Measurements from ENCODE around the gene DUOX1.

Gene DUOX1

GRCh38 chr15:45169608-45170480 is 40.0 kb downstream of the DUOX1 start:
- no peak for DNase-seq

- no peak for DNase-seq
Observed at GRCh38 chr15:45171912-45172311, 42.1 kb downstream of the DUOX1 start.

- no peak for DNase-seq
Observed at GRCh38 chr15:45174069-45174468, 44.3 kb downstream of the DUOX1 start.

GRCh38 chr15:45174577-45174976 is 44.8 kb downstream of the DUOX1 start:
- no peak for DNase-seq

- DNase-seq = no peak
Observed at GRCh38 chr15:45177285-45177684, 47.5 kb downstream of the DUOX1 start.

- DNase-seq = no peak
Observed at GRCh38 chr15:45179221-45179985, 49.6 kb downstream of the DUOX1 start.

GRCh38 chr15:45180201-45180600 is 50.4 kb downstream of the DUOX1 start:
- no peak for DNase-seq

- no peak for DNase-seq
Observed at GRCh38 chr15:45180648-45181436, 51.0 kb downstream of the DUOX1 start.

- no peak for DNase-seq
Observed at GRCh38 chr15:45181491-45182285, 51.9 kb downstream of the DUOX1 start.

- no peak for DNase-seq
Observed at GRCh38 chr15:45182996-45183395, 53.2 kb downstream of the DUOX1 start.

- no peak for DNase-seq
Observed at GRCh38 chr15:45183511-45183910, 53.7 kb downstream of the DUOX1 start.

GRCh38 chr15:45184562-45185041 is 54.8 kb downstream of the DUOX1 start:
- no peak for DNase-seq

- no peak for DNase-seq
Observed at GRCh38 chr15:45185069-45185779, 55.4 kb downstream of the DUOX1 start.

- DNase-seq = no peak
Observed at GRCh38 chr15:45185903-45186770, 56.3 kb downstream of the DUOX1 start.

- no peak for DNase-seq
Observed at GRCh38 chr15:45186771-45187577, 57.2 kb downstream of the DUOX1 start.

GRCh38 chr15:45187578-45187893 is 57.7 kb downstream of the DUOX1 start:
- no peak for DNase-seq

GRCh38 chr15:45187894-45188830 is 58.4 kb downstream of the DUOX1 start, which contains the start of gene SHF:
TSS of gene SHF (minus strand) at chr15:45187966. CDS start at chr15:45187951, 15 bp downstream.
- DNase-seq = no peak

- no peak for DNase-seq
Observed at GRCh38 chr15:45197512-45197911, 67.7 kb downstream of the DUOX1 start.

Measured in SIG-M5 (cell line).